Fibroblast of mammary gland (primary cell): ENCODE measurements around the gene CPLX1.

ENCODE experiments used
- DNase-seq: peaks from one replicate; pipeline ENCODE4 v3.0.0-alpha.2; 2010; ENCODE audit warnings: low read depth
- H3K4me3 ChIP-seq: 2 replicates; pipeline ENCODE4 v1.5.1; 2011; ENCODE audit warnings: low read depth, mild to moderate bottlenecking, low read length, moderate library complexity; ENCODE audit not compliant: control insufficient read depth
- CTCF ChIP-seq: conservative IDR thresholded peaks from 2 replicates; pipeline ENCODE4 v1.5.1; 2011; ENCODE audit warnings: low read depth, low read length, inconsistent platforms; ENCODE audit not compliant: control insufficient read depth, insufficient read depth

CPLX1 gene

GRCh38 chr4:792626-793092 lies 33.3 kb downstream of the CPLX1 start:
- no peak for TF ChIP-seq CTCF
- no peak overlapping the region for H3K4me3 ChIP-seq
- DNase-seq: no peak

DNA sequence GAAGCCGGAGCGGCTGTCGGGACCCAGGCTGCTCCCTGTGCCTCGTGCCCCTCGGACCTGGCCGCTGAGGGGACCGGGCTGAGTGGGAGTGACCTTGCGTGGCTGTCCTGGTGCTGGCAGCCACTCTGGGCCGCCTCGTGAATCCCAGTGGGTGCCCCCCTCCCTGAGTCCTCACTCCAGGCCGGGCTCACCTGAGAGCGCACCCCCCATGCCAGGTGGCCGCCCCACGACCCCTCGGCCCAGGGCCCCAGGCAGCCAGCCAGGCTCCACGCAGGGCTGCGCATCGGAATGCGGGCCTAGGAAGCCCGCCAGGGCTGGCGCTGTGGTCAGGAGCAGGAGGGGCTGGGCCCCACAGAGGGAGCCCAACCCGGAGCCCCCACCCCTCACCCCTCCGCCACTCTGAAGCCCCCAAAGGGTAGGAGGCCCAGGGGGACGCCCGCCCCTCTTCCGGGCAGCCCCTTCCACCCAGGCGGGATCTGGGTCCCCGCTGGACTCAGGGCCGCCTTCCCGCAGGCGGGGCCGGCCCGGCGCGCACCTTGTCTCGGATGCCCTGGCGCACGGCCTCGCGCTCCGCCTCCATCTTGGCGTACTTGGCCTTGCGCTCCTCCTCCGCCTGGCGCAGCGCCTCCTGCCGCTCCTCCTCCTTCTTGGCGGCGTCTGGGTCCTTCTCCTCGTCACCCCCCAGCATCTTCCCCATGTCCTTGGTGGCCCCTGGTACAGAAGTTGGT lies 33.9 kb downstream of the CPLX1 start:
- no peak for TF ChIP-seq CTCF
- no peak overlapping the region for H3K4me3 ChIP-seq
- no peak for DNase-seq

GRCh38 chr4:791252-791897 lies 34.6 kb downstream of the CPLX1 start:
- no peak overlapping the region for H3K4me3 ChIP-seq
- no peak for TF ChIP-seq CTCF
- no peak for DNase-seq

- TF ChIP-seq CTCF: no peak
- no peak for DNase-seq
- H3K4me3 ChIP-seq: no peak overlapping the region
Observed at GRCh38 chr4:790466-790820, 35.5 kb downstream of the CPLX1 start.

DNA sequence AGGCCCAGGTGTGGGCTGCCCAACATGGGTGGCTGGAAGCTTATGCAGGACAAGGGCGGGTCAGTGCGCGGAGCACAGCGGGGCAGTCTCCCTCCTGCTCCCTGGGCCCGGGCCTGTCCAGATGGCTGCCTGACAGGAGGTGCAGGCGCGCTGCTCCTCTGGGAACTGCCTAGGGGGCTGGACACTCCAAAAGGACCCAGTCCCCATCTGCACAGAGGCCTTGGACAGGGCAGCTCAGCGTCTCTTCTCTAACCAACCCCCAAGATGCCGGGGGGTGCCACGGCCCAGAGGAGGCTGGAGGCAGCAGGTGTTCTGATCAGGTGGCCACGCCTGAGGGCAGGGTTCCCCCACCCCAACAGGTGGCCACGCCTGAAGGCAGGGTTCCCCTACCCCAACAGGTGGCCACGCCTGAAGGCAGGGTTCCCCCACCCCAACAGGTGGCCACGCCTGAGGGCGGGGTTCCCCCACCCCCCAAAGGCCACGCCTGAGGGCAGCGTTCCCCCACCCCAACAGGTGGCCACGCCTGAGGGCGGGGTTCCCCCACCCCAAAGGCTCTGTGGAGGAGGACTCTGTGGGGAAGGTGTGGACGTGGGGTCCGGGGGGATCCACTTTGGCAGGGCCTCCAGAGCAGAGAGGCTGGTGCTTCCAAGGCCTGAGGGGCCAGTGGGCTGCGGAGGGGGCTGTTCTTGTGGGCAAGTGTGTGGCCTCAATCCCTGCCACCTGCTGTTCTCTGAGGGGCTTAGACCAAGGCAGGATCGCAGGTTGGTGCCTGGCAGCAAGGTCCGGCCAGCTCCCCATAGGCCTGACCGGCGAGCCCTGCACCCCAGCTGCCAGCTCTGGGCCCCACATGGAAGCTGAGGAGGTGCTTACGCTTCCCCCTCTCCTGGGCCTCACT lies 36.1 kb downstream of the CPLX1 start:
- no peak overlapping the region for H3K4me3 ChIP-seq
- no peak for TF ChIP-seq CTCF

GRCh38 chr4:788636-789297 lies 37.2 kb downstream of the CPLX1 start:
- TF ChIP-seq CTCF: no peak
- no peak for DNase-seq
- no peak overlapping the region for H3K4me3 ChIP-seq

More for the DNA sequence above, 36.1 kb downstream of the CPLX1 start:
- no peak for DNase-seq
